Neutrophil (primary cell): ENCODE measurements around the gene GMDS.

Experiments used
- H3K27ac ChIP-seq: fragments of 200-600 bp; sonication (generic); 2 replicates; pipeline ENCODE4 v1.5.1; 2016; ENCODE audit warnings: mild to moderate bottlenecking, moderate library complexity
- H3K27me3 ChIP-seq: fragments of 200-600 bp; sonication (generic); 2 replicates; pipeline ENCODE4 v1.6.0; 2016; ENCODE audit warnings: mild to moderate bottlenecking
- H3K36me3 ChIP-seq: fragments of 200-600 bp; sonication (generic); 2 replicates; pipeline ENCODE4 v1.5.1; 2017
- H3K4me1 ChIP-seq, 2 experiments: fragments of 200-600 bp in 1 of 2; sonication (generic) in 1 of 2; 1 replicate in 1 of 2; 2 replicates in 1 of 2; pipeline versions ENCODE4 v1.5.1 to v1.6.1; 2013 to 2016; ENCODE audit warnings: low read depth in 1 of 2, low read length in 1 of 2, mild to moderate bottlenecking in 1 of 2, moderate library complexity in 1 of 2; ENCODE audit not compliant: control insufficient read depth in 1 of 2, insufficient read depth in 1 of 2
- H3K4me3 ChIP-seq, 2 experiments: fragments of 200-600 bp in 1 of 2; sonication (generic) in 1 of 2; 1 replicate in 1 of 2; 2 replicates in 1 of 2; pipeline ENCODE4 v1.5.1; 2013 to 2016; ENCODE audit warnings: low read depth in 1 of 2, low read length in 1 of 2, mild to moderate bottlenecking in 1 of 2, moderate library complexity in 1 of 2
- H3K9me3 ChIP-seq: fragments of 200-600 bp; sonication (generic); 2 replicates; pipeline ENCODE4 v1.5.1; 2016
- TF ChIP-seq, protein P1 (sequence below): fragments of 200-600 bp; sonication (generic); IDR thresholded peaks from 2 replicates; pipeline ENCODE4 v1.5.1; 2016; ENCODE audit warnings: antibody characterized with exemption

The GMDS gene

DNA sequence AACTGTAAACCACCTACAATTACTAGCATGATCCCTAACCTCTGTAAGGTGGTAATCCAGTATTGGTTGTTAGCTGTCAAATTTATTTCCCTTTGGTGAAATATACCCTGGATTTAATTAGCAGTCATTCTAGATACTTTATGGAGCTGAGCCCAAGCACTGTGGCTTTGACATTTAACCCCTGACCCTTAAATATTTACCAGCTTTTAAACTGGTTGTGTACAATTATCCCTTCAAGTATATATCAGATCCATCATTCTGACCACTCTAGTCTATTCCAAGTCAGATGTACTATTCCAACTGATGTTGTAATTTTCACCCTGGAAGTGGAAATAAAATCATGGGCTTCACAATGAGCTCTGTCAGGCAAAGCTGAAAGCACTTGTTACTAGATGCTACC, 406.0 kb downstream of the GMDS start:
- H3K27me3 ChIP-seq, result no peaks in the 10 kb centered on the region
- TF ChIP-seq, protein P1, sequence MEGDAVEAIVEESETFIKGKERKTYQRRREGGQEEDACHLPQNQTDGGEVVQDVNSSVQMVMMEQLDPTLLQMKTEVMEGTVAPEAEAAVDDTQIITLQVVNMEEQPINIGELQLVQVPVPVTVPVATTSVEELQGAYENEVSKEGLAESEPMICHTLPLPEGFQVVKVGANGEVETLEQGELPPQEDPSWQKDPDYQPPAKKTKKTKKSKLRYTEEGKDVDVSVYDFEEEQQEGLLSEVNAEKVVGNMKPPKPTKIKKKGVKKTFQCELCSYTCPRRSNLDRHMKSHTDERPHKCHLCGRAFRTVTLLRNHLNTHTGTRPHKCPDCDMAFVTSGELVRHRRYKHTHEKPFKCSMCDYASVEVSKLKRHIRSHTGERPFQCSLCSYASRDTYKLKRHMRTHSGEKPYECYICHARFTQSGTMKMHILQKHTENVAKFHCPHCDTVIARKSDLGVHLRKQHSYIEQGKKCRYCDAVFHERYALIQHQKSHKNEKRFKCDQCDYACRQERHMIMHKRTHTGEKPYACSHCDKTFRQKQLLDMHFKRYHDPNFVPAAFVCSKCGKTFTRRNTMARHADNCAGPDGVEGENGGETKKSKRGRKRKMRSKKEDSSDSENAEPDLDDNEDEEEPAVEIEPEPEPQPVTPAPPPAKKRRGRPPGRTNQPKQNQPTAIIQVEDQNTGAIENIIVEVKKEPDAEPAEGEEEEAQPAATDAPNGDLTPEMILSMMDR, result no peak
- no peak overlapping the region for H3K4me3 ChIP-seq
- H3K36me3 ChIP-seq, result no peaks in the 10 kb centered on the region
- H3K4me1 ChIP-seq, result no peaks in the 10 kb centered on the region
- no peak overlapping the region for H3K27ac ChIP-seq
- no peaks in the 10 kb centered on the region for H3K9me3 ChIP-seq

DNA sequence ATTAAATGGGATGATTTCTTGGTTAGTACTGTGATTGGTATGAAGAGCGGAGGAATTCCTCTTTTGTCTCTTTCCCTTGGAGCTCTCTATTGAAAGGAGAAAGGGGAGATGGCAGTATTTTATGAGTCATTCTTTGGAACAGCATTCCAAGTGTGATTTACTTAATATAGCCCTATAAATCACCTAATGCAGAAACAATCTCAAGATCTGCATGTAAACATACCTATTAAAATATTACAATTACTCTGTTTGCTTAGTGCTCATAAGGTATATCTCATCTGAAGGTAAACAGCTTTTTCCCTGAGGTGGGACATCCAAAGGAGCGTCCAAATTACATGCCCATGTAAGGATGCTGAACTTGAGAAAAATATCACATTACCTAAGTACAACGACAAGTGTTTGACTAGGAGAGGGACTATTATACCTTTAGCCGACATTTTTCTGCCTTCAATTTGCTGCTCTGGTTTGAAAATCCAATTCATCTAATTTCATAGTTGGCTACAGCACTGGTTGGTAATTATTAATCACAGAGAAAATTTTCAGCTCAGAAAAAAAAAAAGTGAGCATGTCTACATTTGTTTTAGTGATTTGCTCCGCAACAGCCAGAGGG, 406.7 kb downstream of the GMDS start:
- Histone ChIP-seq H3K27ac (no peak overlapping the region), H3K9me3 (no peaks in the 10 kb centered on the region), H3K4me3 (no peak overlapping the region), H3K4me1 (no peaks in the 10 kb centered on the region), H3K27me3 (no peaks in the 10 kb centered on the region), H3K36me3 (no peaks in the 10 kb centered on the region)
- TF ChIP-seq, protein P1, result no peak

DNA sequence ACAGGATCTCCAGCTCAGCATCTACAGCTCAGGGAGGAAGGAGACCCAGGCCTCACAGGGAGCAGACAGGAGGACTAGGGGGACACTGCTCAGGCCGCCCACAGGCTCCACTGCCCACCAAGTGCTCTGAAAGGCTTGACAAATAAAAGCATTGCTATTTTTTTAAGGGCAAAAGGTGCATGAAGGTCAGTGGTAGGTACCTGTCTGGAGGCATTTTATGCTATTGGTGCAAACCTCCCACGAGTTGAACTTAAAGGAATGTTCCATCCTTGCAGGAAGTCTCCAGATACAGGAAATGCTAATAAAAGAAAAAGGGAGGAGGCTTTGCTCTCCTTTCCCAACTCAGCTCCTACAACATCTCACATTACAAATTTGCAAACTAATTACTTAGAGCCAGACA, 407.6 kb downstream of the GMDS start:
- H3K4me3 ChIP-seq, result no peak overlapping the region
- TF ChIP-seq, protein P1, result no peak
- no peaks in the 10 kb centered on the region for H3K4me1 ChIP-seq
- H3K27ac ChIP-seq, result no peak overlapping the region
- H3K36me3 ChIP-seq, result no peaks in the 10 kb centered on the region
- H3K27me3 ChIP-seq, result no peaks in the 10 kb centered on the region
- H3K9me3 ChIP-seq, result no peaks in the 10 kb centered on the region

DNA sequence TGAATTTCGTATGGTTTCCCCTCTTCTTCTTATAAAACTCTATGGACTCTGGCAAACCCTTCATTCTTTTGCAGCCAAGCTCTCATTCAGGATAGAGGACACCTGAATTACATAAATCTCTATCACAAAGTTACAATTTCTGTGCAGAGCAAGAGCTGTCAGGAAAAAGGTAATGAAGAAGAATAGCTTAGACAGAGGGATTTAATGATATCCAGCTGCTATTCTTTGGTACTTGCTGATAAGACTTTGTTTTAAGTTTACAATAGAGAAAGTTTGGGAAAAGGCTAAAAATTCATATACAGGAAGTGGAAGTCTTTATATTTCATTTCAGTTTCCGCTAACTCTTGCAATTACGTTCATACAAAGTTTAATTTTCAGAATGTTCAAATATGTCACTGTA, 408.7 kb downstream of the GMDS start:
- Histone ChIP-seq H3K4me1 (no peaks in the 10 kb centered on the region), H3K27ac (no peak overlapping the region), H3K36me3 (no peaks in the 10 kb centered on the region), H3K9me3 (no peaks in the 10 kb centered on the region), H3K4me3 (no peak overlapping the region), H3K27me3 (no peaks in the 10 kb centered on the region)
- TF ChIP-seq, protein P1, result no peak

DNA sequence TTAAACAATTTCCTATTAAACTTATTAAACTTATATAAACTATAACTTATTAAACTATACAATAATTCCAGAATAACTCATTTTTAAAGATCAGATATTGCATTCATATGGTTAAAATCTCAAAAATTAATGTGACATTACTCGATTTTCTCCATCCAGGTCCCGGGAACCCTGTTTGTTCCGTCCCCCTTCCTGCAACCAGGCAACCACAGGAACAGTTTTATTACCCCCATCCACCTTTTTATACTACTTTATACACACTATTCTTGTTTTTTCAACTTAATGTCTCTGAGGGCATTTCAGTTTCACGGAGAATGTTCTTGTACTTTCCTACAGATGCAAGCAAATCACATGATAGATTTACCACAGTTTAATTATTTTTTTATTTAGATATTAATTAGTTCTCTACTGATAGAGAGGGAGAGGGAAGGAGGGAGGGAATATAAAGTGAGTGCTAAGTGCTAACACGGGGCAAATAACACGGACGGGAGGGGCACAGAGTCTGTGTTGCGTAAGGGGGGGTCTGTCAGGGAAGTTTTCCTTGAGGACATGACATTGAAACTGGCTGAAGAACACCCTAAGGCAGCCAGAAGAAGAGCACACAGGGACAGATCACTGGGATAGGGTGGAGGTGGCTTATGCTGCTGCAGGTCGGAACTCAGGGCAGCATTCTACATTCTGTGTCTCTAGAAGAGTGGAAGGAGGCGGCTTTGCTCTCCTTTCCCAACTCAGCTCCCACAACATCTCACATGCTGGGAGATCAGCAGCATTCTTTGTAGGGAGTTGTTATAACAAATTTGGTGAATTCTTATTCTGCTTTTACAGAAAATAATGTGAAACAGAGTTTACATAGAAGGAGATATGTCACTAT, 410.5 kb downstream of the GMDS start:
- TF ChIP-seq, protein P1, result no peak
- H3K27ac ChIP-seq, result no peak overlapping the region
- no peaks in the 10 kb centered on the region for H3K9me3 ChIP-seq
- H3K4me1 ChIP-seq, result no peaks in the 10 kb centered on the region
- no peaks in the 10 kb centered on the region for H3K36me3 ChIP-seq
- no peaks in the 10 kb centered on the region for H3K27me3 ChIP-seq
- no peak overlapping the region for H3K4me3 ChIP-seq
